Nucleus accumbens (tissue), 56 donors: Measurements from ENCODE around the gene RPUSD2.

ENCODE experiments used
- DNase-seq, 56 donors: peaks; one replicate each; lab custom pipeline; 2025; lab: John Stamatoyannopoulos, UW

The RPUSD2 gene

GRCh38 chr15:40603935-40604334 lies 34.8 kb downstream of the RPUSD2 start:
- no peak for DNase-seq

- DNase-seq, result no peak
Observed at GRCh38 chr15:40613080-40613479, 44.0 kb downstream of the RPUSD2 start.

GRCh38 chr15:40618023-40618422 lies 48.9 kb downstream of the RPUSD2 start:
- no peak for DNase-seq

GRCh38 chr15:40618906-40619305 lies 49.8 kb downstream of the RPUSD2 start:
- DNase-seq, result no peak

GRCh38 chr15:40623361-40623760 lies 54.3 kb downstream of the RPUSD2 start:
- DNase-seq, result no peak
